Osteocyte (in vitro differentiated cells): ENCODE measurements around the gene PRDM15. TPM values are rescaled to one million over a fixed set of nuclear protein-coding genes. Genes with fewer than 3 reads are reported as not detected.

Experiments used
- DNase-seq: peaks from one replicate; pipeline ENCODE4 v3.0.0; 2021; ENCODE audit warnings: mixed read lengths; ENCODE audit not compliant: unreplicated experiment; ENCODE audit errors: extremely low spot score
- H3K27ac Mint-ChIP-seq: one replicate; pipeline ENCODE4 v1.8.0; 2021; ENCODE audit warnings: mild to moderate bottlenecking, mixed read lengths; ENCODE audit not compliant: unreplicated experiment
- H3K27me3 Mint-ChIP-seq: one replicate; pipeline ENCODE4 v1.8.0; 2021; ENCODE audit warnings: mixed read lengths; ENCODE audit not compliant: unreplicated experiment
- H3K36me3 Mint-ChIP-seq: one replicate; pipeline ENCODE4 v1.8.0; 2021; ENCODE audit warnings: mixed read lengths; ENCODE audit not compliant: unreplicated experiment
- H3K4me1 Mint-ChIP-seq: one replicate; pipeline ENCODE4 v1.8.0; 2021; ENCODE audit warnings: mixed read lengths; ENCODE audit not compliant: unreplicated experiment
- H3K4me3 Mint-ChIP-seq: one replicate; pipeline ENCODE4 v1.8.0; 2021; ENCODE audit warnings: mild to moderate bottlenecking, moderate library complexity, mixed read lengths; ENCODE audit not compliant: unreplicated experiment
- H3K9me3 Mint-ChIP-seq: one replicate; pipeline ENCODE4 v1.8.0; 2021; ENCODE audit warnings: mixed read lengths; ENCODE audit not compliant: unreplicated experiment
- total RNA-seq: library from RNA; stranded (reverse); gene quantifications from 2 replicates; pipeline ENCODE4 v1.2.1, GENCODE V29; 2021
- TF ChIP-seq, protein P1 (sequence below): fragments of 200-600 bp; sonication (generic); IDR thresholded peaks from 2 replicates; pipeline ENCODE4 v1.5.0; 2021; ENCODE audit warnings: antibody characterized with exemption, mild to moderate bottlenecking, moderate library complexity

PRDM15 gene
- total RNA-seq, 1 donor from 2014 or later, result 11.4 TPM

DNA sequence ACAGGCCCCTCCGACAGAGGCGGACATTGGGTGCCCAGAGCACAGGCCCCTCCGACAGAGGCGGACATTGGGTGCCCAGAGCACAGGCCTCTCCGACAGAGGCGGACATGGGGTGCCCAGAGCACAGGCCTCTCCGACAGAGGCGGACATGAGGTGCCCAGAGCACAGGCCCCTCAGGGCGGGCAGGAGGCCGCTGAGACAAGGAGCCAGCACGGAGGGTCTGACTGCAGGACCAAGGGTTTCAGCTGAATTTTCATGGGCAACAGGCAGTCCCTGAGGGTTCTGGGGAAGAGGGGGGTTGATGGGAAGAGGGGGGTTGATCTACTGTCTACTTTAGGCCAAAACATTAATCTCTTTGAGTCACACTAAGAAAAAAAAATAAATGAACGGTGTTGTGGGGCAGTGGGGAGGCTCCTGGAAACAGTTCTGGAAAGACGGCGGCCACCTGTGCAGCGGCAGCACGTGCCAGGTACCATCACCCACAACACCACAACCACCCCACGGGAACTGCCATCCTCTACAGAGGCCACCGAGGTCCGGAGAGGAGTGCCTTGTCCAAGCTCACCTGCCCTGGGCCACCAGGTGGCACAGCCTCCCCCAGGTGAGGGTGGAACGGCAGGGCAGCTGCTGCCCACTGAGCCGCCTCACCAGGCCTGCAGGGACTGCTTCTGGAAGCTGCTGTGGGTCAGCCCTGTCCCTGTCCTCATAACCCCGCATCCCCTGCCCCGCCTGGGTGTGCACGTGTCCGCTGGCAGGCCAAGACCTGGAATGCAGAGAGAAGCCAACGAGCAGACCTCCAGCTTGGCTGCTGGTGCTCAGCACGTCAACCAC is 20.5 kb downstream of the PRDM15 start:
- Mint-ChIP-seq H3K27ac (no peak overlapping the region), H3K9me3 (no peaks in the 10 kb centered on the region), H3K27me3 (no peaks in the 10 kb centered on the region), H3K4me3 (no peak overlapping the region), H3K4me1 (peaks cover 16% of the 10 kb centered on the region), H3K36me3 (peaks cover 24% of the 10 kb centered on the region)
- TF ChIP-seq, protein P1, sequence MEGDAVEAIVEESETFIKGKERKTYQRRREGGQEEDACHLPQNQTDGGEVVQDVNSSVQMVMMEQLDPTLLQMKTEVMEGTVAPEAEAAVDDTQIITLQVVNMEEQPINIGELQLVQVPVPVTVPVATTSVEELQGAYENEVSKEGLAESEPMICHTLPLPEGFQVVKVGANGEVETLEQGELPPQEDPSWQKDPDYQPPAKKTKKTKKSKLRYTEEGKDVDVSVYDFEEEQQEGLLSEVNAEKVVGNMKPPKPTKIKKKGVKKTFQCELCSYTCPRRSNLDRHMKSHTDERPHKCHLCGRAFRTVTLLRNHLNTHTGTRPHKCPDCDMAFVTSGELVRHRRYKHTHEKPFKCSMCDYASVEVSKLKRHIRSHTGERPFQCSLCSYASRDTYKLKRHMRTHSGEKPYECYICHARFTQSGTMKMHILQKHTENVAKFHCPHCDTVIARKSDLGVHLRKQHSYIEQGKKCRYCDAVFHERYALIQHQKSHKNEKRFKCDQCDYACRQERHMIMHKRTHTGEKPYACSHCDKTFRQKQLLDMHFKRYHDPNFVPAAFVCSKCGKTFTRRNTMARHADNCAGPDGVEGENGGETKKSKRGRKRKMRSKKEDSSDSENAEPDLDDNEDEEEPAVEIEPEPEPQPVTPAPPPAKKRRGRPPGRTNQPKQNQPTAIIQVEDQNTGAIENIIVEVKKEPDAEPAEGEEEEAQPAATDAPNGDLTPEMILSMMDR, result no peak
- DNase-seq, result no peak

DNA sequence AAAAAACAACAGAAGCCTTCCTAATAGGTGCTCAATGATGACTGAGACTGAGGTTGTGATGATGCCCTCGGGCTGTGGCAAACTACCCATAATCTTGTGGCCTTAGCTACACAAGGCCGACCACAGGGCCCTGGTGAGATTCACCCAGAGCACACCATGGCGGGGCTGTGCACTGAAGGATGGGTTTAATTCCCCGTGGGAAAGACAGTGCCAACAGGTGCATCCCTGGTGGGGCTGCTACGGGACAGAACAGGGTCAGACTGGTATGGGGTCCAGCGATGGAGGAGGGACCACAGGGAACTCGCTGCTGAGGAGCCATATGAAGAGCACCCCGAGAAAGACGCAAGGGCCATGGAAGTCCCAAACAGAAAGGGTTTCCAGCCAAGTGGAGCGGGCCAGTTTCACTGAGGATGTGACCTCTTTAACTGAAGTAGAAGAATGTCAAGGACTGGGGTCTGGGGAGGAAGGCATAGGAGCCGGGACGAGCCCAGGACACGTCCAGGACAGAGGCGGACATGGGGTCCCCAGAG is 21.3 kb downstream of the PRDM15 start:
- H3K27me3 Mint-ChIP-seq, result no peaks in the 10 kb centered on the region

DNA sequence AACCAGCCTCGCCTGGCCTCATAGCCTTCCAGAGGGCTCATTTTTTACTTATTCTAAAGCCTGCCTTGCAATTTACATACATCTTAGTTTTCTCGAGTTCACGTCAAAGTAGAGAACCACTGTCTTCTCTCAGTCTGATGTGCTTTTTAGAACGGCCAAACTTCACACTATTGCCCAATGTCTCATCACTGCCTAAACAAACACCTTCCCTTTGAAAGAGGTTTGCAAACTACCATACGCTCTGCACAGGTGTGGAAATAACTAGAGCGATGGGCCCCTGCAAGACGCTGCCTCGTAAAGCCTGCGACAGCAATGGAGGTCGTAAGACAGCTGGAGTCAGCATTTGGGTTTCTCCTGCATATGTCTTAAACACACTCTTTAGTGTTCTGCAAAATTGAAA is 22.6 kb downstream of the PRDM15 start:
- no peak for DNase-seq
- no peak overlapping the region for H3K4me3 Mint-ChIP-seq
- H3K9me3 Mint-ChIP-seq, result no peaks in the 10 kb centered on the region
- no peaks in the 10 kb centered on the region for H3K27me3 Mint-ChIP-seq
- peaks cover 2% of the 10 kb centered on the region for H3K4me1 Mint-ChIP-seq
- peaks cover 24% of the 10 kb centered on the region for H3K36me3 Mint-ChIP-seq
- no peak overlapping the region for H3K27ac Mint-ChIP-seq
- TF ChIP-seq, protein P1, result no peak

More for the DNA sequence above, 21.3 kb downstream of the PRDM15 start:
- peaks cover 24% of the 10 kb centered on the region for H3K36me3 Mint-ChIP-seq
- TF ChIP-seq, protein P1, result no peak
- H3K4me1 Mint-ChIP-seq, result peaks cover 9% of the 10 kb centered on the region
- no peaks in the 10 kb centered on the region for H3K9me3 Mint-ChIP-seq
- no peak for DNase-seq
- no peak overlapping the region for H3K4me3 Mint-ChIP-seq
- H3K27ac Mint-ChIP-seq, result no peak overlapping the region

DNA sequence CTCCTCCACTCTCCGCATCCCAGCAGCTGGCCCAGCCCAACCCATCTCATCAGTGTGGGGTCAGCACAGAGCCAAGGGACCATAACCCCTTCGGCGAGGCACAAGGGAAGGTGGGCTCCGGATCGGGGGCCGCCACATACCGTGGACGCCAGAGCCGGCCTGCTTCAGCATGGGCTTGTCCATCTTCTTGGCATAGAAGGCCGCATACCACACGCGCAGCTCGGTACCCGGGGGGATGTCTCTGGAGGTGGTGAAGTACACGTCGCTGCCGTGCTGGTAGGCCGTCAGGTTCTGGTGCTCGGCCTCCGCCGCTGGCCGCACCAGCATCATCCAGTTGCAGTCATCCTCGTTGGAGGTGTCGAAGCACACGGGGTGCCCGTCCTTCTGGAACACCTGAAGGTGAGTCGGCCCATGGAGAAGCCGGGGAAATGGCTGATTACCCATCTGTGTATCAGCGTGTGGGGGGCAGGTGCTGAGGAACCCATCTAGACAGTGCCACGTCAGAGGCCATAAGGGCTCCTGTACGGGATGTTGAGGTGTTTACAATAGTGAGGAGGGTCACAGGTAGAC is 24.6 kb downstream of the PRDM15 start:
- TF ChIP-seq, protein P1, result no peak
- DNase-seq, result no peak
- H3K36me3 Mint-ChIP-seq, result peaks cover 28% of the 10 kb centered on the region
- H3K4me3 Mint-ChIP-seq, result no peak overlapping the region
- H3K27me3 Mint-ChIP-seq, result no peaks in the 10 kb centered on the region
- H3K4me1 Mint-ChIP-seq, result no peaks in the 10 kb centered on the region
- H3K9me3 Mint-ChIP-seq, result no peaks in the 10 kb centered on the region
- H3K27ac Mint-ChIP-seq, result no peak overlapping the region

DNA sequence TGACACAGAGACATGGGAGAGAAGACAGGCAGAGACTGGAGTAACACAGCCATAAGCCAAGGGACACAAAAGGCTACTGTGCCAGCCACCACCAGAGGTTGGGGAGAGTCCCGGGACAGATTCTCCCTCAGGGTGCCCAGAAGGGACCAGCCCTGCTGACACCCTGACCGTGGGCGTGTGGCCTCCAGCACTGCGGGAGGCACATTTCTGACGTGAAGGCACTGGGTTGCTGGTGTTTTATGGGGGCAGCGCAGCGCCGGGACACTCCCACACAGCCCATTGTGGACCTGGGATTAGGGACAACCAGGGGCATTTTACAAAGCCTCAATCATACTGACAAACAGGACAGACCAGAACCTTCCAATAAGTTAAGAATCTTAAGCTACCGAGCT is 26.2 kb downstream of the PRDM15 start:
- no peaks in the 10 kb centered on the region for H3K9me3 Mint-ChIP-seq
- no peak overlapping the region for H3K4me3 Mint-ChIP-seq
- TF ChIP-seq, protein P1, result no peak
- H3K4me1 Mint-ChIP-seq, result no peaks in the 10 kb centered on the region
- no peaks in the 10 kb centered on the region for H3K27me3 Mint-ChIP-seq
- no peak overlapping the region for H3K27ac Mint-ChIP-seq
- H3K36me3 Mint-ChIP-seq, result peaks cover 32% of the 10 kb centered on the region
- no peak for DNase-seq
